Upper lobe of right lung (tissue), 1 donor: ENCODE measurements around the gene SLX9. TPM values are rescaled to one million over a fixed set of nuclear protein-coding genes. Genes with fewer than 3 reads are reported as not detected.
A peak's percentile ranks its signal among the peaks of the same experiment; 100 is the strongest.

ENCODE experiments used
- ATAC-seq: fragments of 200-7000 bp; cut with Tn5 transposase; one replicate; pipeline ENCODE4 v1.9.1; 2020; ENCODE audit warnings: mild to moderate bottlenecking, moderate library complexity
- DNase-seq: peaks from one replicate; pipeline ENCODE4 v3.0.0-alpha.2; 2020
- H3K27ac ChIP-seq: fragments of 200-600 bp; one replicate; pipeline ENCODE4 v1.8.0; 2022
- H3K27me3 ChIP-seq: fragments of 200-600 bp; one replicate; pipeline ENCODE4 v1.8.0; 2022; ENCODE audit warnings: mild to moderate bottlenecking
- H3K36me3 ChIP-seq: fragments of 200-600 bp; one replicate; pipeline ENCODE4 v1.8.0; 2022
- H3K4me1 ChIP-seq: fragments of 200-600 bp; one replicate; pipeline ENCODE4 v1.8.0; 2022
- H3K4me3 ChIP-seq: fragments of 200-600 bp; one replicate; pipeline ENCODE4 v1.8.0; 2022; ENCODE audit warnings: mild to moderate bottlenecking
- H3K9me3 ChIP-seq: fragments of 200-600 bp; one replicate; pipeline ENCODE4 v1.8.0; 2022
- CTCF ChIP-seq: fragments of 200-600 bp; IDR thresholded peaks from one replicate; pipeline ENCODE4 v1.8.0; 2022; ENCODE audit warnings: antibody characterized with exemption
- intact Hi-C: fragments of 100-400 bp; cut with DNase I; formaldehyde crosslinking; loops from one replicate; pipeline ENCODE4 v1.11.0; 2022
- total RNA-seq: library from RNA; stranded (reverse); fragmentation: NEBNext Ultra II Directional; extraction: Animal tissue kit (Norgen Biotek cat#: 25700); gene quantifications from one replicate; pipeline ENCODE4 v1.2.1, GENCODE V29; 2021
- donor health status: DM: no; HTN: yes; CAD: no; lungs with severe emphysema.

Gene SLX9
- total RNA-seq, 1 donor from 2014 or later, result 22.8 TPM

- intact Hi-C loops, result no loop called here
- ATAC-seq (peak; percentile 20), DNase-seq (no peak)
- Histone ChIP-seq H3K4me1 (peaks cover 36% of the 10 kb centered on the region), H3K9me3 (no peaks in the 10 kb centered on the region), H3K27ac (peak overlapping the region; percentile 39), H3K4me3 (no peak overlapping the region), H3K36me3 (no peaks in the 10 kb centered on the region), H3K27me3 (no peaks in the 10 kb centered on the region)
- TF ChIP-seq CTCF, result no peak
Measured at GRCh38 chr21:44969931-44970755, 30.3 kb downstream of the SLX9 start.

DNA sequence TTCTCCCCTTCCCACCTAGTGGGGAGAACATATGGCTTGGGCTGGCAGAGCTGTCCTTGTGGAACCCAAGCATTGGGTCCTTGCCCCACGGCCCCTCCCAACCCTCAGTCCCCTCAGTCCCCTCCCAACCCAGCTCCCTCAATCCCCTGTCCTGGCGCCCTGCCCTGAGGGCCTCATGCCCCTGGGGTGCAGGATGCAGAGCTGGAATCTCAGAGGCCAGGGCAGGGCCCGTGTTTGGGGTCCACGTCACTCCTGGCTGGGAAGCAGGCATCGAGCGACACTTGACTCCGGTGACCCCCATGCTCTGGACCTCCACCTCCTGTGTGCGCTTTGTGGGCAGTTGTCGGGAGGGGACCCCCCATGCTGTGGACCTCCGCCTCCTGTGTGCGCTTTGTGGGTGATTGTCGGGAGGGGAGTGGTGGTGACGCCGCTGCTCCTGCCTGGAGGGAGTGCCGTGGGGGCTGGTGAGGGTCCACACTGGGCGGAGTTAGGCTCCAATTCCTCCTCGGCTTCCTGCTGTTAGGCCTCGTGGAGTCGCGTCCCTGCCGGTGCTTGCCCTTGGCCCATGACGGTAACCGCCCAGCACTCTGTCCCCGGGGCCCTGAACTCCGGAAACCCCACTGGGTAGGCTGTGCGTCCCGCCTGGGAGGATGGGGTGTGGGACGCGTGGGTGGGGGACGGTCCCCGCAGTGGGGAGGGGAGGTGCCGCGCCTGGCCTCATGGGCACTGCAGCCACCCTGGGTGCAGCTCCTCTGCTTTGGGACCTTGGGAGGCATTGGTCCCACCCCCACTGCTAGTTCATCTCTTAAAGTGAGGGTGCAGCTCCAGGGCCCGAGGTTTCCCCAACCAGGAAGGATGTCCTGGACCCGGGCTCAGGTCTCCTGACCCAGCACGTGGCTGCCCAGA lies 31.2 kb downstream of the SLX9 start:
- intact Hi-C loops, result no loop called here
- no peak for TF ChIP-seq CTCF
- DNase-seq, result no peak

GRCh38 chr21:44971672-44971995 lies 31.8 kb downstream of the SLX9 start:
- H3K9me3 ChIP-seq, result no peaks in the 10 kb centered on the region
- H3K4me1 ChIP-seq, result peaks cover 23% of the 10 kb centered on the region
- no peak overlapping the region for H3K4me3 ChIP-seq
- peaks cover 3% of the 10 kb centered on the region for H3K36me3 ChIP-seq
- no peak for DNase-seq
- TF ChIP-seq CTCF, result no peak
- H3K27me3 ChIP-seq, result no peaks in the 10 kb centered on the region
- ATAC-seq, result no peak
- intact Hi-C loops, result no loop called here
- H3K27ac ChIP-seq, result no peak overlapping the region

More for the DNA sequence above, 31.2 kb downstream of the SLX9 start:
- H3K36me3 ChIP-seq, result no peaks in the 10 kb centered on the region
- H3K4me3 ChIP-seq, result no peak overlapping the region
- no peak for ATAC-seq
- peaks cover 28% of the 10 kb centered on the region for H3K4me1 ChIP-seq
- no peaks in the 10 kb centered on the region for H3K27me3 ChIP-seq
- no peaks in the 10 kb centered on the region for H3K9me3 ChIP-seq
- H3K27ac ChIP-seq, result no peak overlapping the region

GRCh38 chr21:44972301-44972814 lies 32.5 kb downstream of the SLX9 start:
- Histone ChIP-seq H3K36me3 (peaks cover 10% of the 10 kb centered on the region), H3K4me3 (no peak overlapping the region), H3K9me3 (no peaks in the 10 kb centered on the region), H3K27ac (no peak overlapping the region), H3K4me1 (peaks cover 16% of the 10 kb centered on the region), H3K27me3 (no peaks in the 10 kb centered on the region)
- DNase-seq (no peak), ATAC-seq (no peak)
- no peak for TF ChIP-seq CTCF
- intact Hi-C loops, result no loop called here

GRCh38 chr21:44972821-44973220 lies 33.0 kb downstream of the SLX9 start:
- H3K4me1 ChIP-seq, result peaks cover 11% of the 10 kb centered on the region
- no peaks in the 10 kb centered on the region for H3K27me3 ChIP-seq
- H3K36me3 ChIP-seq, result peaks cover 13% of the 10 kb centered on the region
- intact Hi-C loops, result no loop called here
- ATAC-seq, result no peak
- TF ChIP-seq CTCF, result no peak
- DNase-seq, result no peak
- no peak overlapping the region for H3K4me3 ChIP-seq
- H3K27ac ChIP-seq, result no peak overlapping the region
- no peaks in the 10 kb centered on the region for H3K9me3 ChIP-seq
